8988T (cell line): ENCODE results near the gene GPX8.
A peak's percentile ranks its signal among the peaks of the same experiment; 100 is the strongest.

Experiments used
- DNase-seq: peaks from one replicate; pipeline ENCODE4 v3.0.0; 2011

The GPX8 gene

GRCh38 chr5:55172937-55173686, 13.1 kb downstream of the GPX8 start, which contains the start of gene CDC20B:
Gene CDC20B (minus strand): TSS chr5:55173177. CDS start chr5:55173000, 177 bp downstream.
- peak; percentile 79 for DNase-seq

- no peak for DNase-seq
These were observed 13.8 kb downstream of the GPX8 start for GRCh38 chr5:55173687-55174230.

- no peak for DNase-seq
These were observed 15.8 kb downstream of the GPX8 start for GRCh38 chr5:55175781-55176175.

GRCh38 chr5:55176176-55176818, 16.3 kb downstream of the GPX8 start:
- peak; percentile 76 for DNase-seq

GRCh38 chr5:55177078-55177477, 17.1 kb downstream of the GPX8 start:
- DNase-seq, result no peak

GRCh38 chr5:55180016-55180415, 20.0 kb downstream of the GPX8 start:
- no peak for DNase-seq

GRCh38 chr5:55187370-55187769, 27.4 kb downstream of the GPX8 start:
- DNase-seq, result no peak

GRCh38 chr5:55188656-55189540, 28.9 kb downstream of the GPX8 start:
- no peak for DNase-seq

GRCh38 chr5:55191165-55191564, 31.2 kb downstream of the GPX8 start:
- DNase-seq, result no peak

GRCh38 chr5:55205001-55205400, 45.0 kb downstream of the GPX8 start:
- no peak for DNase-seq

GRCh38 chr5:55211184-55211874, 51.4 kb downstream of the GPX8 start:
- DNase-seq, result no peak
